SK-N-MC (cell line): ENCODE measurements around the gene DTD1.

Experiments
- EZH2 ChIP-seq: fragments of 200-600 bp; sonication (generic); IDR thresholded peaks from one replicate; pipeline ENCODE4 v1.6.1; 2017; ENCODE audit warnings: antibody characterized with exemption
- FOXP2 ChIP-seq: optimal IDR thresholded peaks from 2 replicates; pipeline ENCODE3; 2011; ENCODE audit warnings: mild to moderate bottlenecking, moderate library complexity; ENCODE audit not compliant: insufficient read depth; ENCODE audit errors: extremely low read length, control extremely low read depth
- POLR2AphosphoS5 ChIP-seq: IDR thresholded peaks from 2 replicates; pipeline ENCODE4 v1.6.1; 2012; ENCODE audit warnings: mild to moderate bottlenecking, low read depth, low read length, borderline replicate concordance

DNA sequence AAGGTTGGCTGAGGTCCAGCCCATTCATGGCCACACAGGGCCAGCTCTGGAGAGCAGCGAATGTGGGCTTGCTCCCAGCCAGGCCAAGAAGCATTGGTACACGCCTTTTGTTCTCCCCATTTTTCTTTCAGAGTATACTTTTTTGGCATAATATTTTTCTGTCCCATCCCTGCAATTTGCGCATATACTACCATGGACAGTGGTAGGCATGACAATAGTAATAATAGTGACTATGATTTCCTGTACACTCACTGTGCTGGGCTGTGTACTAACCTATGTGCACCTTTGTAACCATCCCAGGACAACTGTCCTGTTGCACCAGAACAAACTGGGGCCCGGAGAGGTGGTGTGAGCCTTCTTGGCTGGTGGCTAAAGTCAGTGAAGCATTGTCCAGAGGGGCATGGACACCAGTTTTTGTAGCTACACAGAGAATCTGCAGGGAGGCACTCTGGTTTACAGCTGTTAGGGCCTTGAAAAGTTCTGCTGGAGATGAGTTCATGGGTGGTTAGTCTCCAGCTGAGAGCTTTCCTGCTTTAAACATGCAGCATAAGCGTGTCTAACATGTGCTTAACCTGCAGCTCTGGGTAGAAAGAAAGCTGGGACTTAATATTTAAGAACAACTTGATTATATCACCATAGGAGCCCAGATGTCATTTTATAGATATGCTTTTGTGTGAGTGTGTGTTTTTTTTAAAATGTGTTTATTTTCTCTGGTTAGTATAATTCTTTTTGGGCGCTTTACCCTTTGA, 38.2 kb downstream of the DTD1 start:
- TF ChIP-seq FOXP2 = no peak
- TF ChIP-seq EZH2 = no peak
- no peak for TF ChIP-seq POLR2AphosphoS5
